Measurements from ENCODE around the gene MIGA2.

DNA sequence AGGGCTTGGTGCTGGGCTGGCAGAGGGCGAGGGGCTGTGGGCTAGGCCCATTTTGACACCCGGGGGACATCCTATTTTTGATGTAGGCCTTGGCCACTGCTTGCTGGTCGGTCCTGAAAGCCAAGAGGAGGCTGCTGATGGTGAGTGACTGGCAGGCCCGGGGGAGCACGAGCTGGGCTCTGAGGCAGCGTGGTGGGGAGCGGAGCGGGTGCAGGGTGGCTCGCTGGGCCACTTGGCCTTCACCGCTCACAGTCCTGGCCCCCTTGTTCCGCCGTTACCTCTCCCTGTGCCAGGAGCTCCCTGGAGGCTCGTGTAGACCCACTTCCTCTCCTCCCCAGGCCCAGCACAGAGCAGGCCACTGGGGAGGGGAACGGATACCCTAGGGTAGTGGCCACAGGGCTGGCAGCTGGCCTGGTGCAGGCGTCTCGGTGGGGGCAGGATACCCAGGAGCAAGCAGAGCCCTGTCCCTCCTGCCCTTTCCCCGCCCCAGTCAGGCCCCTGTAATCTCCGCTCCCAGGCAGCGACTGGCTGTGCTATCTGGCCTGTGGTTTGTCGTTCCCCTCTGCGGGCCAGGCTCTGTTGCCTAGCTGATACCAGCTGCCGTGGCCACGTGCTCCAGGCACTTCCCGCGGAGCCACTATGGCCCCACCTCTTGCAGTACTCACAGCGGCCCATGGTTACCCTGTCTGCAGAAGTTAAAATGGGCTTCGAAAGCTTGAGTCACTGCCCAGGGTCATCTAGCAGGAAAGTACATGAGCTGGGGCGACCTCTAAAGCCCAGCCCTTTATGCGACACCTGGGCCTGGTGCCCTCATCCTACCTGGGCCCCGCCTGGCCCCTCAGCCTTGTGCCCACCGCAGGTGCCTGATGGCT, 32.8 kb downstream of the MIGA2 start:
- TF ChIP-seq, protein P1, sequence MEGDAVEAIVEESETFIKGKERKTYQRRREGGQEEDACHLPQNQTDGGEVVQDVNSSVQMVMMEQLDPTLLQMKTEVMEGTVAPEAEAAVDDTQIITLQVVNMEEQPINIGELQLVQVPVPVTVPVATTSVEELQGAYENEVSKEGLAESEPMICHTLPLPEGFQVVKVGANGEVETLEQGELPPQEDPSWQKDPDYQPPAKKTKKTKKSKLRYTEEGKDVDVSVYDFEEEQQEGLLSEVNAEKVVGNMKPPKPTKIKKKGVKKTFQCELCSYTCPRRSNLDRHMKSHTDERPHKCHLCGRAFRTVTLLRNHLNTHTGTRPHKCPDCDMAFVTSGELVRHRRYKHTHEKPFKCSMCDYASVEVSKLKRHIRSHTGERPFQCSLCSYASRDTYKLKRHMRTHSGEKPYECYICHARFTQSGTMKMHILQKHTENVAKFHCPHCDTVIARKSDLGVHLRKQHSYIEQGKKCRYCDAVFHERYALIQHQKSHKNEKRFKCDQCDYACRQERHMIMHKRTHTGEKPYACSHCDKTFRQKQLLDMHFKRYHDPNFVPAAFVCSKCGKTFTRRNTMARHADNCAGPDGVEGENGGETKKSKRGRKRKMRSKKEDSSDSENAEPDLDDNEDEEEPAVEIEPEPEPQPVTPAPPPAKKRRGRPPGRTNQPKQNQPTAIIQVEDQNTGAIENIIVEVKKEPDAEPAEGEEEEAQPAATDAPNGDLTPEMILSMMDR (conservative IDR thresholded peaks at IDR 0.05; ENCODE audit: low read length), result no peak
- TF ChIP-seq EZH2phosphoT487 (IDR thresholded peaks at IDR 0.05; ENCODE audit: borderline replicate concordance, low read depth, low read length), result no peak

All from OCI-LY7 (cell line).